CD4-positive, alpha-beta memory T cell (primary cell): ENCODE measurements around the gene DCST2. TPM values are rescaled to one million over a fixed set of nuclear protein-coding genes. Genes with fewer than 3 reads are reported as not detected.

Source experiments
- CTCF ChIA-PET: fragments of 350-600 bp; sonication (Branson Sonifier 250); formaldehyde crosslinking; loops from one replicate; lab custom pipeline; 2021; ENCODE audit warnings: inconsistent platforms; ENCODE audit not compliant: partially characterized antibody; lab: Charles Lee
- POLR2A ChIA-PET: fragments of 350-600 bp; sonication (Branson Sonifier 250); formaldehyde crosslinking; loops from one replicate; lab custom pipeline; 2021; ENCODE audit not compliant: partially characterized antibody; lab: Charles Lee
- DNase-seq, 5 donors: peaks; one replicate each; pipeline versions ENCODE4 v3.0.0 to v3.0.0-alpha.2; 2020 to 2022; ENCODE audit warnings: mixed read lengths in 1 of 5
- H3K27ac ChIP-seq: one replicate; pipeline ENCODE4 v1.7.0; 2013; ENCODE audit warnings: low read depth, low read length
- H3K27me3 ChIP-seq: 2 replicates; pipeline ENCODE4 v1.7.0; 2013; ENCODE audit warnings: mild to moderate bottlenecking, low read length, moderate library complexity; ENCODE audit not compliant: insufficient read depth
- H3K36me3 ChIP-seq: 2 replicates; pipeline ENCODE4 v1.7.0; 2013; ENCODE audit warnings: mild to moderate bottlenecking, low read length, moderate library complexity; ENCODE audit not compliant: insufficient read depth
- H3K4me1 ChIP-seq: 2 replicates; pipeline ENCODE4 v1.7.0; 2013; ENCODE audit warnings: mild to moderate bottlenecking, low read length, moderate library complexity; ENCODE audit not compliant: insufficient read depth
- H3K4me3 ChIP-seq, 2 donors: one replicate each; pipeline ENCODE4 v1.7.0; 2013; ENCODE audit warnings: low read length in 2 of 2, mild to moderate bottlenecking in 1 of 2
- H3K9me3 ChIP-seq, 2 donors: one replicate each; pipeline ENCODE4 v1.7.0; 2013; ENCODE audit warnings: low read length in 2 of 2, control low read depth in 1 of 2; ENCODE audit not compliant: control insufficient read depth in 1 of 2
- H3K27ac Mint-ChIP-seq, 7 donors: one replicate each; pipeline ENCODE4 v1.8.0; 2020 to 2021; ENCODE audit warnings: mixed read lengths in 7 of 7, mild to moderate bottlenecking in 6 of 7, inconsistent platforms in 3 of 7, moderate library complexity in 3 of 7
- H3K27me3 Mint-ChIP-seq, 2 donors: one replicate each; pipeline ENCODE4 v1.8.0; 2020 to 2021; ENCODE audit warnings: mixed read lengths in 2 of 2
- H3K36me3 Mint-ChIP-seq, 2 donors: one replicate each; pipeline ENCODE4 v1.8.0; 2020 to 2021; ENCODE audit warnings: mixed read lengths in 2 of 2, inconsistent platforms in 1 of 2, mild to moderate bottlenecking in 1 of 2
- H3K4me1 Mint-ChIP-seq, 4 donors: one replicate each; pipeline ENCODE4 v1.8.0; 2020 to 2021; ENCODE audit warnings: mixed read lengths in 4 of 4, mild to moderate bottlenecking in 1 of 4
- H3K4me3 Mint-ChIP-seq, 8 donors: one replicate each; pipeline ENCODE4 v1.8.0; 2020 to 2021; ENCODE audit warnings: mixed read lengths in 8 of 8, mild to moderate bottlenecking in 7 of 8, moderate library complexity in 6 of 8, inconsistent platforms in 3 of 8
- H3K9me3 Mint-ChIP-seq, 8 donors: one replicate each; pipeline ENCODE4 v1.8.0; 2020 to 2021; ENCODE audit warnings: mixed read lengths in 8 of 8, mild to moderate bottlenecking in 5 of 8, inconsistent platforms in 3 of 8, moderate library complexity in 1 of 8
- intact Hi-C: fragments of 100-400 bp; cut with micrococcal nuclease; formaldehyde crosslinking; loops from one replicate; pipeline ENCODE4 v1.15.1; 2023
- polyA plus RNA-seq, 2 donors: library from polyadenylated mRNA; unstranded; fragments of 300-500 nt; fragmentation: Illumina TruSeq; gene quantifications; one replicate each; pipeline ENCODE4 v1.2.3, GENCODE V29; 2021
- total RNA-seq, 2 experiments: library from RNA; stranded (reverse); gene quantifications; one replicate each; pipeline ENCODE4 v1.2.3, GENCODE V29; 2021

DCST2 gene
- total and polyA plus RNA-seq, 4 experiments from 2014 or later = 4.0 to 4.1 TPM; not detected in 2

DNA sequence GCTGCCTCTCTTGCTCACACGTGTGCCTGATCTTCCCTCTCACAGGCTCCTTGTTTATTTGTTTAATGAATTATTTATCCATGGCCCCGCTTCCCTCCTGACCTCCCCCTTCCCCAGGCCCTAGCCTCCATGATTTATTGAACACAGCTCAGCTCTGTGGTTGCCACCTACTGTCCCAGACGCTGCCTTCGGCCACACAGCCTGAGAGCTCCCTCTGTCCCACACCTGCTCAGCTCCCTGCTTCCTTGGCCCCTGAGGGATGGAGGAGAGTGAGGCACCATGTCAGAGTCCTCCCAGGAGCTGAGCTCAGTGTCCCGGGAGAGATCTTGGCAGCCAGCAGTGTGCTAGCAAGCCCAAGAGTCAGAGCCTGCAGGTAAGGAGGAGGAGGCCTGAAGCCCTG lies 42.0 kb upstream of the DCST2 start:
- H3K4me3 Mint-ChIP-seq = no peak overlapping the region
- Histone ChIP-seq H3K9me3 (no peaks in the 10 kb centered on the region), H3K27ac (no peak overlapping the region), H3K27me3 (no peaks in the 10 kb centered on the region), H3K4me1 (peaks cover 45% of the 10 kb centered on the region), H3K36me3 (no peaks in the 10 kb centered on the region), H3K4me3 (no peak overlapping the region)
- peaks cover 0 to 5% of the 10 kb centered on the region in 2 donors for H3K27me3 Mint-ChIP-seq
- peak overlapping the region in 1 of 7 donors; percentile 71 for H3K27ac Mint-ChIP-seq
- intact Hi-C loops = no loop called here
- peaks cover 22 to 64% (median 40%) of the 10 kb centered on the region in 4 donors for H3K4me1 Mint-ChIP-seq
- no peaks in the 10 kb centered on the region for H3K9me3 Mint-ChIP-seq
- DNase-seq = no peak
- no peaks in the 10 kb centered on the region for H3K36me3 Mint-ChIP-seq
- CTCF ChIA-PET = interaction anchor here (1.0 to 4.2 kb wide), 7 partner anchors 10 to 93 kb away, joined by 3 to 26 read pairs (median 5); no protein-coding TSS in a partner anchor
- POLR2A ChIA-PET = interaction anchor here (0.7 kb wide), 1 partner anchor 11 kb away, joined by 4 read pairs; no protein-coding TSS in a partner anchor

DNA sequence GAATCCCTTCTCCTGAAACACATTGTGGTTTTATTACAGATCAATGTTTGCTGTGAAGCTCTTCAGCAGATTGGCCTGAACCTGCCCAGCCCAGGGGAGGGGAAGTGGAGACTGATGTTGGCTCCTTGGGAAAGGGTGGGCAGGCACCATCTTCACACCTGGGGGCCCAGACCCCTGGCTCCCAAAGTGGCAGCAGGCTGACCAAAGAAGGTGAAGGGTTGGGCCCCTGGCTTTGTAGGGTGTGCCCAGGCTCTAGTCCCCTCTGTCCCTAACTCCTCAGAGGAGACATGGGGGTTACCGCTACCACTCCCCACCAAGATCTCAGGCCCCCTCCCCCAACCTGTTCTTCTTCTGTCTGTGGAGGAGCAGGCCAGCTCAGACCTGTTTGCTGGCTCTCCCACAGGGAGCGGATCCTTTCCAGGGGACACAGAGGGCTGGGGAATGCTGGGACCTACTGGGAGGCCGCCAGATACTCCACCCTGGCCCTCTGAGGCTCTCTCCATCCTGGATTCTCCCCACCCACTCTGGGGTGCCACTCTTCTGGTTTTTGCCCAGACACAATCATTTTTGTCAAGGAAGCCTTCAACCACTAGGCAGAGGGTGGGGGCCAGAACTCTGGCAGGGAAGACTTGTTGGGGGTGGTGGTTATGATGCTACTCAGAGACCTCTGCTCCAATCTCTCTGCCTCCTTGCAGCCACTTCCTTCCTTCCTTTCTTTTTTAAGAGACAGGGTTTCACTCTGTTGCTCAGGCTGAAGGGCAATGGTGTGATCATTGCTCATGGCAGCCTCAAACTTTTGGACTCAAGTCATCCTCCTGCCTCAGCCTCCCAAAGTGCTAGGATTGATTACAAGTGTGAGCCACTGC lies 40.0 kb upstream of the DCST2 start:
- Mint-ChIP-seq H3K9me3 (no peaks in the 10 kb centered on the region), H3K36me3 (peaks cover 4 to 5% of the 10 kb centered on the region in 2 donors), H3K27ac (peak overlapping the region in 3 of 7 donors; percentile 48 to 52 (median 50)), H3K4me3 (peak overlapping the region in 2 of 8 donors; percentile 20 to 54), H3K4me1 (peaks cover 14 to 61% (median 33%) of the 10 kb centered on the region in 4 donors), H3K27me3 (no peaks in the 10 kb centered on the region)
- intact Hi-C loops = no loop called here
- no peaks in the 10 kb centered on the region for H3K9me3 ChIP-seq
- no peaks in the 10 kb centered on the region for H3K27me3 ChIP-seq
- peaks cover 36% of the 10 kb centered on the region for H3K4me1 ChIP-seq
- ChIA-PET POLR2A (interaction anchor here (1.3 to 3.9 kb wide), 3 partner anchors 9 to 12 kb away, joined by 3 to 19 read pairs (median 12); partner anchors contain the start of gene EFNA4), CTCF (interaction anchor here (2.6 to 4.2 kb wide), 2 partner anchors 12 to 29 kb away, joined by 10 to 26 read pairs; no protein-coding TSS in a partner anchor)
- H3K36me3 ChIP-seq = no peaks in the 10 kb centered on the region
- peak in 1 of 5 donors; percentile 26 for DNase-seq
- H3K4me3 ChIP-seq = no peak overlapping the region
- H3K27ac ChIP-seq = no peak overlapping the region

- intact Hi-C loops = no loop called here
- Mint-ChIP-seq H3K27ac (peak overlapping the region in 2 of 7 donors; percentile 13 to 14), H3K4me3 (no peak overlapping the region), H3K27me3 (no peaks in the 10 kb centered on the region), H3K9me3 (no peaks in the 10 kb centered on the region), H3K4me1 (peaks cover 12 to 57% (median 31%) of the 10 kb centered on the region in 4 donors), H3K36me3 (peaks cover 7 to 9% of the 10 kb centered on the region in 2 donors)
- no peak for DNase-seq
- Histone ChIP-seq H3K9me3 (no peaks in the 10 kb centered on the region), H3K27me3 (no peaks in the 10 kb centered on the region), H3K27ac (no peak overlapping the region), H3K4me3 (no peak overlapping the region), H3K36me3 (no peaks in the 10 kb centered on the region), H3K4me1 (peaks cover 30% of the 10 kb centered on the region)
- ChIA-PET CTCF (interaction anchor here (0.6 to 4.2 kb wide), 6 partner anchors 12 to 28 kb away, joined by 3 to 26 read pairs (median 6); no protein-coding TSS in a partner anchor), POLR2A (interaction anchor here (2.0 to 3.9 kb wide), 3 partner anchors 8 to 12 kb away, joined by 12 to 19 read pairs (median 16); partner anchors contain the start of gene EFNA4)
Measured at GRCh38 chr1:155072531-155073289, 39.1 kb upstream of the DCST2 start.

DNA sequence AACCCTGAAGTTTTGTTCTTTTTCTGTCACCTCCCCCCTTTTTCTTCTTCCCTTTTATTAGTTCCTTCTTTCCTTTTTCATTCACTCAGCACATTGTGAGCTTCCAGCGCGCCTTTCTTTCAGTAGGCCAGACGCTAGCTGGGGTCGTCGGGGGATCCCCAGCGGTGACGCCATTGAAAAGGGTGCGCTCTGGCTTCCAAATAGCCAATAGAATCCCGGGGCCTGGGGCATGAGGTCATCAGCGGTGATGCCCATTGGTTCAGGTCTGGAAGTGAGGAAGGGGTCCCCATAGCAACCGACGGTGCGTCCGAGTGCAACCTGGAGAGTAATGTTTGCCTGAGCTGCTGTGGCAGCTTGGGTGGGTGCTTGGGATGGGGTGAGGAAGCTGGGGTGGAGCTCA lies 38.1 kb upstream of the DCST2 start:
- H3K27me3 ChIP-seq = no peaks in the 10 kb centered on the region
- Mint-ChIP-seq H3K27me3 (no peaks in the 10 kb centered on the region), H3K27ac (peak overlapping the region in 5 of 7 donors; percentile 13 to 80 (median 72)), H3K9me3 (no peaks in the 10 kb centered on the region), H3K4me3 (peak overlapping the region in 5 of 8 donors; percentile 24 to 68 (median 62)), H3K4me1 (peaks cover 10 to 52% (median 29%) of the 10 kb centered on the region in 4 donors), H3K36me3 (peaks cover 11 to 15% of the 10 kb centered on the region in 2 donors)
- ChIA-PET POLR2A (interaction anchor here (2.0 to 3.9 kb wide), 3 partner anchors 8 to 13 kb away, joined by 12 to 19 read pairs (median 16); partner anchors contain the start of gene EFNA4), CTCF (interaction anchor here (0.6 to 2.6 kb wide), 6 partner anchors 12 to 54 kb away, joined by 3 to 10 read pairs (median 4); no protein-coding TSS in a partner anchor)
- H3K4me3 ChIP-seq = no peak overlapping the region
- no peak overlapping the region for H3K27ac ChIP-seq
- H3K9me3 ChIP-seq = no peaks in the 10 kb centered on the region
- H3K4me1 ChIP-seq = peaks cover 30% of the 10 kb centered on the region
- H3K36me3 ChIP-seq = no peaks in the 10 kb centered on the region
- DNase-seq = no peak
- intact Hi-C loops = loop anchor here (1.0 kb wide), 2 partner anchors 8 to 9 kb away; partner anchors contain the start of gene EFNA4

GRCh38 chr1:155070721-155071569 lies 37.4 kb upstream of the DCST2 start:
- no peaks in the 10 kb centered on the region for H3K36me3 ChIP-seq
- H3K4me1 ChIP-seq = peaks cover 30% of the 10 kb centered on the region
- no peaks in the 10 kb centered on the region for H3K9me3 ChIP-seq
- H3K4me3 Mint-ChIP-seq = peak overlapping the region in 7 of 8 donors; percentile 10 to 68 (median 60)
- H3K9me3 Mint-ChIP-seq = no peaks in the 10 kb centered on the region
- H3K27ac Mint-ChIP-seq = peak overlapping the region in 2 of 7 donors; percentile 13 to 80
- no peak overlapping the region for H3K27ac ChIP-seq
- peaks cover 11 to 16% of the 10 kb centered on the region in 2 donors for H3K36me3 Mint-ChIP-seq
- CTCF ChIA-PET = interaction anchor here (0.7 to 2.6 kb wide), 10 partner anchors 9 to 54 kb away, joined by 3 to 10 read pairs (median 4); no protein-coding TSS in a partner anchor
- no peaks in the 10 kb centered on the region for H3K27me3 Mint-ChIP-seq
- H3K27me3 ChIP-seq = no peaks in the 10 kb centered on the region
- H3K4me3 ChIP-seq = peak overlapping the region; percentile 14 to 40
- peaks cover 14 to 55% (median 32%) of the 10 kb centered on the region in 4 donors for H3K4me1 Mint-ChIP-seq
- DNase-seq = peak; percentile 73 to 87 (median 79)
- POLR2A ChIA-PET = interaction anchor here (0.7 to 3.9 kb wide), 4 partner anchors 9 to 54 kb away, joined by 3 to 19 read pairs (median 10); partner anchors contain the start of gene ADAM15
- intact Hi-C loops = loop anchor here (1.0 kb wide), 2 partner anchors 8 to 9 kb away; partner anchors contain the start of gene EFNA4
